Left colon (tissue), 2 donors: ENCODE measurements around the gene CRISPLD2. TPM values are rescaled to one million over a fixed set of nuclear protein-coding genes. Genes with fewer than 3 reads are reported as not detected.

Experiments used
- ATAC-seq: fragments of 200-7000 bp; cut with Tn5 transposase; one replicate; pipeline ENCODE4 v1.9.1; 2020; ENCODE audit warnings: mild to moderate bottlenecking, moderate library complexity
- DNase-seq, 2 donors: peaks; one replicate each; pipeline ENCODE4 v3.0.0-alpha.2; 2020
- intact Hi-C, 2 donors: fragments of 100-400 bp; cut with DNase I in 1 of 2; cut with micrococcal nuclease in 1 of 2; formaldehyde crosslinking; loops; one replicate each; pipeline versions ENCODE4 v1.11.2 to v1.14.0; 2022; cut with DNase I, micrococcal nuclease
- total RNA-seq, 2 donors: library from RNA; stranded (reverse); fragmentation: NEBNext Ultra II Directional; extraction: Animal tissue kit (Norgen Biotek cat#: 25700); gene quantifications; one replicate each; pipeline ENCODE4 v1.2.1, GENCODE V29; 2021
- donor health status: DM: no; HTN: no; CAD: no.
- donor health status: DM: yes; HTN: yes; CAD: no.

The CRISPLD2 gene
- total RNA-seq, 2 donors from 2014 or later = 27.2 to 31.6 TPM

DNA sequence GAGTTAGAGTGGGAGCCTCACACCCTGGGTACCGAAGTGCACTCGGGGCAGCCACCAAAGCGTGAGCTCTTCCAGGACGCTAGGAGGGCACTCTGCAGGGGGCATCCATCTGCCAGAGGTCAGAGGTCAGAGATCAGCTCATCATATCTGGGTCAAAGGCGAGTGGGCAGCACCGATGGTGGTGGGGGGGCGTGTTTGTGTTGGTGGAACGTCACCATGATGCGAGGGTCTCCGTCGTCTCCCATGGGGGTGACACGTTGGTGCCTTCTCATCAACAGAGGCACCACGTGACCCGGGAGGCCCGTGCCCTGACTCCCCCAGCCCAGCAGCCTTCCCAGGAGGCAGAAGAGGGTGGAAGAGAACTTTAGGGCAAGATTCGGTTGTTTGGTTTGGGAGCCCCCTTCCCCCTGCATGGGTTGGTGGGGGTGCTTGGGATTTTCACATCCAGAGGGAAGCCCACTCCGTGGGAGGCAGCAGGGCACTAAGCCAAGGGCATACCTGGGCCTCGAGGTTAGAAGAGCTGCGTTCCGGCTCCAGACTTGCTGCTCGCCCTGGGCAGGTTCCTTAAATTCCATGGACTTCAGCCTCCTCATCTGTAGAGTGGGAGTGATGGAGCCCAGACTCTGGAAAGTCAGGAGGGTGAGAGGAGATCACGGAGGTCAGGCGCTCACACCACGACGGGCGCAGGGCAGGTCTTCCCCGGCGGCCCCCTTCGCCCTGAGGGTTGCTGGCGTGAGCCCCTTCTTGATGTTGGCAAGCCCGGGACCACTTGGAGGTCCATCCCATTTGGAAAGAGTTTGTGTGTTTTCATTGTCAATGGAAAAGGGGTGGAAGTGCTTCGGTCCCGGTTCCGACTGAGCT lies 14.0 kb downstream of the CRISPLD2 start:
- DNase-seq = no peak
- no peak for ATAC-seq
- intact Hi-C loops = no loop called here

DNA sequence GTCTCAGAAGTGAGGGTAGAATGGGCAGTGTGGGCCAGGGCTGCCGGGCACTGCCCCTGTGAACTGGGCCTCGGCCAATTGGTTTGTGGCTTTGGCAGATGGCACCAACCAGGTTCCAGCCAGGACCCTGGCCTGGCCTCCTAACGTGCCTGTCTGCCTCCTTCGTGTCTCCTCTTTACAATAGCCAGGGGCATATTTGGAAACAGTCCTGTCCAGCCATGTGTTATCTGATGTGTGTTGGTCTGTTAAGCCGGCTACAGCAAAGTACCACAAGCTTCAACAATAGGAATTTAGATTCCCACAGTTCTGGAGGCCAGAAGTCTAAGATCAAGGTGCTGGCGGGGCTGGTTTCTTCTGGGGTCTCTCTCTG lies 14.6 kb downstream of the CRISPLD2 start:
- no peak for ATAC-seq
- DNase-seq = no peak
- intact Hi-C loops = no loop called here

DNA sequence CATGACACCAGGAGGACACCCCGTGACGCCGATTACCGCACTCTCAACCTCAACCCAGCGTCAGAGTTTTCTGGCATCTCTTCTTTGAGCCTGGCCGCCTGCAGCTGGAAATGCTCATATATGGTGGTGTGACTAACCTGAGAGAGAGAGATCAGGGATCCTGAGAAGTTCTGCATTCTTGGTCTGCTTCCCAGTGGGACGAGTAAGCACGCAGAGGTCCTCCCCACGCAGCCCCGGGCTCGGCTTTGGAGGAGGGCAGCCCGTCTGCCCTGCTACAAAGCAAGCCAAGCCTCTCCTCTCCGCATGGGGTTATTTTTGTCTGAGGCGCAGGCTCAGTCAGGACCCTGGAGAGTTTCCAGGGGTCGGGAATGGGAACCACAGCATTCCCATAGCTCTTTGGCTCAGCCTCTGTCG lies 16.5 kb downstream of the CRISPLD2 start:
- DNase-seq = peak; percentile 38 to 80
- peak; percentile 45 for ATAC-seq
- intact Hi-C loops = no loop called here

DNA sequence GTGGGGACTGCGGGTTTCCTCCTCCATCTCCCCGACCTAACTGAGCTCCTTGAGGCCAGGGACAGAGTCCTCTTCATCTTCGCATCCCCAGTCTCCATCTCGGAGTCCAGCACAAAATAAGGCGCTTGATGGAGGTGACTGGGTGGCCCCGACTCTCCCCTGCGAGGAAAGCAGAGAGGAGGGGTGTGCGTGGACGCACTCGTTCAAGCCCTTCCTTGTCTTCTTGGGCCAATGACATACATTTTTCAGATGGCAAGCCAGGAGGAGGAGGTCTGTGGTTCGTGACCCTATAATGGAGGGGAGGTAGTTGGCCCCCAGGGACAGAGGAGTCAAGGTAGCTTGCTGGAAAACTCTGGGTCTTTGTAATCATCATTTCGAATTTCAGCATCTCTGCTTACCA lies 17.2 kb downstream of the CRISPLD2 start:
- no peak for ATAC-seq
- no peak for DNase-seq
- intact Hi-C loops = no loop called here

DNA sequence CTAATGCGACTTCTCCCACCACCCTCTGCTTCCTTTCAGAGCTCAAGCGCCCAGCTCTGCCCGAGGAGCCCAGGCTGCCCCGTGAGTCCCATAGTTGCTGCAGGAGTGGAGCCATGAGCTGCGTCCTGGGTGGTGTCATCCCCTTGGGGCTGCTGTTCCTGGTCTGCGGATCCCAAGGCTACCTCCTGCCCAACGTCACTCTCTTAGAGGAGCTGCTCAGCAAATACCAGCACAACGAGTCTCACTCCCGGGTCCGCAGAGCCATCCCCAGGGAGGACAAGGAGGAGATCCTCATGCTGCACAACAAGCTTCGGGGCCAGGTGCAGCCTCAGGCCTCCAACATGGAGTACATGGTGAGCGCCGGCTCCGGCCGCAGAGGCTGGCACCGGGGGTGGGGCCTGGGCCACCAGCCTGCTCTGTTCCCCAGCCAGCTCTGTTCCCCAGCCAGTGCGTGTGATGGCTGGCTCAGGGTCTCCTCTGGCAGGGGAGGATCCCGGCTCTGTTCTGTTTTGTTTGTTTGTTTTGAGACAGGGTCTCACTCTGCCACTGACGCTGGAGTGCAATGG lies 18.7 kb downstream of the CRISPLD2 start:
- intact Hi-C loops = no loop called here
- ATAC-seq = no peak
- no peak for DNase-seq

DNA sequence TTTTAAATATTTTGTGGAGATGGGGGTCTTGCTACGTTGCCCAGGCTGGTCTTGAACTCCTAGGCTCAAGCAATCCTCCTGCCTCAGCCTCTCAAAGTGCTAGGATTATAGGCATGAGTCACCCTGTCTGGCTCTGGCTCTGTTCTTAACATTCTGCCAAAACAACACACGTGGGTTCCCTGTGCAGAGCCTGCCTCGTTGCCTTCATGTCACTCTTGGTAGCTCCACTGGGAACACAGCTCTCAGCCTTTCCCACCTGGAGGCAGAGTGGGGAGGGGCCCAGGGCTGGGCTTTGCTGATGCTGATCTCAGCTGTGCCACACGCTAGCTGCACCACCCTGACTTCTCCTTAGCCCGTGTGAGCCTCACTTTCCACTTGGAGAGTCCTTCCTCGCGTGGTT lies 19.3 kb downstream of the CRISPLD2 start:
- ATAC-seq (no peak), DNase-seq (no peak)
- intact Hi-C loops = no loop called here

DNA sequence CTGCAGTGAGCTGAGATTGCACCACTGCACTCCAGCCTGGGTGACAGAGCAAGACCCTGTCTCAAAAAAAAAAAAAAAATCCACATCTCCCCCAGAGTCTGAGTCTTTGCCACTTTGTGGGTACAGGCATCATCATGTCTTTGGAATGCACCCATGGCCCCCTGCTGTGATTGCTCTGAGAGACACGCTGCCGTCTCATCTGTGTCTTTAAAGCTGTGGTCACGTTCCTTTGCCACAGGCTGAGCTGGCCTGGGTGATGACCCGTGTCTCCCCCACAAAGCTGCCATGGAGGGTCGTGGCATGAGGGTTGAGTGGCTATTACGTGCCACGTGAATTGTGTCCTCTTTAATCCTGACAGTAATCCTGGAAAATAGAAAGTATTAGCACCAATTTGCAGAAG lies 20.2 kb downstream of the CRISPLD2 start:
- ATAC-seq = no peak
- intact Hi-C loops = no loop called here
- no peak for DNase-seq

DNA sequence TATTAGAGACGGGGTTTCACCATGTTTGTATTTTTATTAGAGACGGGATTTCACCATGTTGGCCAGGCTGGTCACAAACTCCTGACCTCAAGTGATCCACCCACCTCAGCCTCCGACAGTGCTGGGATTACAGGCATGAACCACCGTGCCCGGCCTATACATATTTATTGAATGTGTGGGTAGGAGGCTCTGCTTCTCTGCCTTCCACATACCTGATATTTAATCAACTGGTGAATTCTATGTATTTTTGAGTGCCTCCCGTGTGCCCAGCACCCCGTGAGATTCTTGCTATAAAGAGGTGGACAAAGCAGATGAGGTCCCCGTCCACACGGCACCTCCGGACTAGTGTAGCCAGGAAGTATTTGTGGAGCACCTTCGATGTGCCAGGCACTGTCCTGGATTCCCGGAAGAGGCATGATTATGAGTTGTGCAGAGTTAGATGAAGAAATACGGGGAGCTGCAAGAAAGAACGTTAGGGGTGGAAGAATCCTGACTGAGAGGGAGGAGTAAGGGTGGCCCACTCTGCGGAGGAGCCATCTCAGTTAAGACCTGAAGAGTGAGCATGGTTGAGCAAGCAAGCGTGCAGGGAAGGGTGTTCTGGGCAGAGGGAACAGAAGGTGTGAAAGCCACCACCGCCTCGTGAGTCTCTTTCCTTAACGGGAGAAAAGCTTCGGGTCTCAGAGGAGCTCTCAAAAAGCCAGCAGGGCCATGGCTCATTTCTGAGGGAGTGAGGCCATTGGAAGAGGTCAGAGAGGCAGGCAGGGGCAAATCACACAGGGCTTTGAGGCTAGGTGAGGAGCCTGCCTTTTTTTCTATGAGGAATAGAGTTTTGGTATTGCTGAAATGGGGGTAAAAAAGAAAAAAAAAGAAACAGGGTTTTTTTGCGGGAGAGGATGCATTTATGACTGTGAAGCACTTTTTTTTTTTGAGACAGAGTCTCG lies 21.2 kb downstream of the CRISPLD2 start:
- DNase-seq (no peak), ATAC-seq (no peak)
- intact Hi-C loops = no loop called here

DNA sequence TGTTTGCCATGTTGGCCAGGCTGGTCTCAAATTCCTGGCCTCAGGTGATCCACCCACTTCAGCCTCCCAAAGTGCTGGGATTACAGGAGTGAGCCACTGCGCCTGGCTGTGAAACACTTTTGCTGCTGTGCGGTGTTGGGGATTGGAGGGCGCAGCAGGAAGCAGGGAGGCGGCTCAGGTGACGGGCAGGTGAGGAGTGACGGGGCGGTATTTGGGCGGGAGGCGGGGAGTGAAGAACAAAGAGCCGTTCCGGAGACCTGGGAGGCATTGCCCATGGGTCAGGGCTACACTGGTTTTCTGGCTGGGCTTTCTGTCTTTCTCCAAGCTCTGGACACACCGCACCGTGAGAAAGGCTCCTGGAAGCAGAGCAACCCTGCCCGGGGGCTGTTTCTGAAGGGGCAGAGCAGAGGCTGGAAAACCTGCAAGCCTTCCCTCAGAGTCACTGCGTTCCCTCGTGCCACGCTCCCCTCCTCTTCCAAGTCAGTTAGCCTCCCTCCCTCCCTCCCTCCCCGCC lies 22.1 kb downstream of the CRISPLD2 start:
- intact Hi-C loops = no loop called here
- peak; percentile 81 to 87 for DNase-seq

DNA sequence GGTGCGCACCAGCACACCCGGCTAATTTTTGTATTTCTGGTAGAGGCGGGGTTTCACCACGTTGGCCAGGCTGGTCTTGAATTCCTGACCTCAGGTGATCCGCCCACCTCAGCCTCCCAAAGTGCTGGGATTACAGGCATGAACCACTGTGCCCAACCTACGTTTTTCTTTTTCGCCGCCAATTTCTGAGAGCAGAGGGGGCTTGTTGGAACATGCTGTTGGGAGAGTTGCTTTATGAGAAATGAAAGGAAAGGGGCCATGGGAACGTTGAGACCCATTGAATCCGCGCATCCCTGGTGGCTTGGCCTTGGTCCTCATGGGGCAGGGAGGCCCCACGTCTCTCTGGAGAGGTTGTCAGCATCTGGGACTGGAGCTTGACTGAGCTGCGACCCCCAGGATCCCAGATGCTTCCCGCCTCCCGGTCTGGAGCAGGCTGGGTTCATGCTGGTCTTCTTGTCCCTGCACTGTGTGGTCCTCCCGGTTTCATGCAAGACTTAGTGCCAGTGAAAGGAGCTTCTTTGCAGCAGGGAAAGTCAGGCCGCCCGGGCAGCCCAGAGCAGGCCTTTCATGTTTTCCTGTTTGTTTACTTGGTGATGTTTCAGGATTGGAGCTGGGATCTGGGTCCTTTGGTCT lies 22.8 kb downstream of the CRISPLD2 start:
- no peak for ATAC-seq
- no peak for DNase-seq
- intact Hi-C loops = no loop called here

More for the DNA sequence above, 22.1 kb downstream of the CRISPLD2 start:
- ATAC-seq = peak; percentile 94

DNA sequence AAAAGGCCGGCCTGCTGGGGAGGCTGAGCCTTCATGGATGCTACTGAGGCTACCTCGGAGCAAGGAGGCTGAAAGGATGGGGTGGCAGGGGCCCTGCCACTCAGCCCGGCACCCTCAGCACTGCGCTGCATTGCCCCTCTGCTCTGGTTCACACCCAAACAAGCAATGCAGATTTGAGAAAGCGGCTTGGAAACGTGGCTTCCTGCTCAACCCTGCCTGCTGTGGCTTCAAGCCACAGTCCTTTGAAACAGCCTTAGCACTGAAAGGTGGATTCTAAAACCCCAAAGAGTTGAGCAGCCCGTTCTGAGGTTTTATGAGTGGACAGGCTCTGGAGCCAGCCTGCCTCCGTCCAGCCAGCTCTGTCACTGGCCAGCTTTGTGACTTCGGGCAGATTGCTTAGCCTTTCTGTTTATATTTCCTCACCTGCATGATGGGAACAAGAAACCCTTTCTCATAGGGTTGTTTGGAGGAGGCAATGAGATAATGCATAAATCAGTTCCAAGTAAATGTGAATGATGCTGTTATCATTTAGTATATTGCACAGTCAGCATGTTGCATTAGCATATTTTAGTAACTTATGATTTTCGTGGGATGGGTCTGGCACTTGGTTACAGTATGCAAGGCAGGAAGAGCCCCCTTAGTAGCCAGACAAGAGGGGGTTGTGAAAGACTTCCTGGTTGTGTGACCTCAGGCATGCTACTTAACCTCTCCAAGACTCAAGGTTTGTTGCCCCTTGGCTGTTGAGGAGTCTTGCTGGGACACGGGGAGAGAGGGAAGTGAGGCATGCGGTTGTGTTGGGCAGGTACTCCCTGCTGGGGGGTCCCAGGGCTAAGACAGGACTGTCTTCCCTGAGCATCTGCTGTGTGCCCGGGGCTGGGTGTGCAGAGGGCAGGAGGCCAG lies 23.6 kb downstream of the CRISPLD2 start:
- no peak for ATAC-seq
- DNase-seq = no peak
- intact Hi-C loops = no loop called here

DNA sequence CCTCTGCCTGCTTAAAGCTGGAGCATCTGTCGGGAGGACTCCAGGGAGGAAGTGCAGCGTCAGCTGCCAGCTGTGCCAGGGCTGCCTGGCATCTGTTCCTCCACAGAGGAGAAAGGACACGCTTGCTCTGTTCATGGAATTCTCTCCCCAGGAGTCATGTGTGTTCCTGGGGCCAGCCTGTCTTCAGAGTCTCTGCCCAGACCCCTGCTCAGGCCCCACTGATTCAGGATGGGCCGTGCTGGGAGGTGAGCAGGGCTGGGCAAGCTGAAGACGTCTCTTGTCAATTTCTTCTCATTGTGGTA lies 24.2 kb downstream of the CRISPLD2 start:
- intact Hi-C loops = no loop called here
- ATAC-seq (peak; percentile 43), DNase-seq (peak; percentile 65 to 75)

DNA sequence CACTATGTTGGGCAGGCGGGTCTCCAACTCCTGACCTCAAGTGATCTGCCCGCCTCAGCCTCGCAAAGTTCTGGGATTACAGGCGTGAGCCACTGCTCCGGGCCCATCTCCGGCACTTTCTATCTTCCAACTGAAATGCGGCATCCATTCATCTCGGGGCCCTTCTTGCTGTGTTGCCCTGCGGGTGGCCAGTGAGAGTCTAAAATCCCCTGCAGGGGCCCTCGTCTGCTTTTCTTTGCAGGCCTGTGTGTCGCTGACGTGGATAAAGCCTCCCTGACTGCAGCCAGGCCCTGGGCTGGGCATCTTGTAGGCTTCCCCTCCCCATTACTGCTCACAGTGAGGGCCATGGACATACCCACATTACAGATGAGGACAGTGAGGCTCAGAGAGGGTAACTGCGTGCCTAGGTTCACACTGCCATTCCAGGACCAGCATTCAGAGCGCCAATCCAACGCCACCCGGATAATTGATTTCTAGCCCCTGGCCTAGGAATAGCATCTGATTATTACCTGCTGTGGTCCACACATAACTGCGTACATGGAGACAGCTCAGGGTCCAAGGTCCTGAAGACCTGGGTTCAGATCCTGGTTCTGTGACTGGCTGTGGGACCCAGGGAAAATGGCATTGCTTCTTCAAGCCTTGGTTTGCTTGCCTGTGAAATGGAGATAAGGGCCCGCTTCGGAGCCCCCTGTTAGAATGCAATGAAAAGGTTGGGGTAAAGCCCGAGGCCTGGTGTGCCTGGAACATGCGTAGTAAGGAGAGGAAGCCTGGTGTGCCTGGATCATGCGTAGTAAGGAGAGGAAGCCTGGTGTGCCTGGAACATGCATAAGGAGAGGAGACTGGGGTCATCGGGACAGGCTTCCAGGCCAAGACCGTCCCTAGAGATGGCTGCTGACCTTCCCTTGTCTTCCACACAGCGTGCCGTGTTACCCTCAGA lies 25.0 kb downstream of the CRISPLD2 start:
- ATAC-seq = no peak
- intact Hi-C loops = no loop called here
- no peak for DNase-seq

DNA sequence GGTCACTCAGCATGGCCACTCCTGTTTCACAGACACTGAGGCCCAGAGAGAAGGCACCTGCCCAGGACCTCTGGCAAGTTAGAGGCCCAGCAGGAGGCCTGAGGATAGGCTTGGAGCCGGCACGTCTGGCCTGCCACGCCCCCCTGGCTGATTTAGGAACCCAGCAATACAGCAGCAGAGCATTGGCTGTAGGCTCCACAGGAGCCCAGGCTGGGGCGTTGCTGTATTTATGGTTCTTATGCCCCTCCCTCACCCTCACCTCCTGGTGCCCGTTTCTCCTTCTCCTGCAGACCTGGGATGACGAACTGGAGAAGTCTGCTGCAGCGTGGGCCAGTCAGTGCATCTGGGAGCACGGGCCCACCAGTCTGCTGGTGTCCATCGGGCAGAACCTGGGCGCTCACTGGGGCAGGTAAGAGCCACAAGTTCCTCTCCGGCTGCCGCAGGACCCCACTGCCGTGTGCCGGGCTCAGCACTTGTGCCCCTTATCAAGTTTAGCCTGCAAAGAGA lies 25.8 kb downstream of the CRISPLD2 start:
- peak; percentile 58 for ATAC-seq
- intact Hi-C loops = no loop called here
- peak in 1 of 2 donors; percentile 61 for DNase-seq

DNA sequence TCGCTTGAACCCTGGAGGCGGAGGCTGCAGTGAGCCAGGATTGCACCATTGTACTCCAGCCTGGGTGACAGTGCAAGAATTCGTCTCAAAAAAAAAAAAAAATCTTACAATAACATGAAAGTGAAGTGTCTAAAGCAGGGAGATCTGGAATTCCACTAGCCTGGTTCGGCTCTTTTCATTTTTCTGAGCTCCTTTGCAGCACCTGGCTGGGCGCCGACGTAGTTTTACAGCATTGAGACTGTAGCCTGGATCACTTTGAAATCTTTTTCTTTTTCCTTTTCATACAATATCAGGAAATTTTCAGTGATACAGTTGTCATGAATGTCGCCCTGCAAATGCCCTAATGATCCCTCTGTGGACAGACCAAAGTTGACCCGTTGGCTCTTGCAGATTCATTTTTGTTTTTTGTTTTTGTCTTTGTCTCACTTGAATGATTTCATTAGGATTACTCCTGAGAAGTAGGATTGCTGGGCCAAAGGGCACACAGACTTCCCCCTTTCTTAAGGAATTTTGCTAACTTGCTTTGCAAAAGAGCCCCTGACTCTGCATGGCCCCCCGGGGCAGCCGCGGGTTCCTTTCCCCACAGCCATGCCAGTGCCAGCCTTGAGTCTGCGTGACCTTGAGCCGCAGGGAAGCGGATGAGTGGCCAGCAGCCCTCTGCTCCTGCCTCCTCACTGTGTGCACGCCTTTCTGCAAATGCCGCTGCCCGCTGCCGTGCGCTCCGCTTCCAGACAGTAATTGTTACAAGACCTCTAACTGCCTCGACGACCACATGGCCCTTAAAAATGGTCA lies 28.0 kb downstream of the CRISPLD2 start:
- intact Hi-C loops = no loop called here
- no peak for DNase-seq

DNA sequence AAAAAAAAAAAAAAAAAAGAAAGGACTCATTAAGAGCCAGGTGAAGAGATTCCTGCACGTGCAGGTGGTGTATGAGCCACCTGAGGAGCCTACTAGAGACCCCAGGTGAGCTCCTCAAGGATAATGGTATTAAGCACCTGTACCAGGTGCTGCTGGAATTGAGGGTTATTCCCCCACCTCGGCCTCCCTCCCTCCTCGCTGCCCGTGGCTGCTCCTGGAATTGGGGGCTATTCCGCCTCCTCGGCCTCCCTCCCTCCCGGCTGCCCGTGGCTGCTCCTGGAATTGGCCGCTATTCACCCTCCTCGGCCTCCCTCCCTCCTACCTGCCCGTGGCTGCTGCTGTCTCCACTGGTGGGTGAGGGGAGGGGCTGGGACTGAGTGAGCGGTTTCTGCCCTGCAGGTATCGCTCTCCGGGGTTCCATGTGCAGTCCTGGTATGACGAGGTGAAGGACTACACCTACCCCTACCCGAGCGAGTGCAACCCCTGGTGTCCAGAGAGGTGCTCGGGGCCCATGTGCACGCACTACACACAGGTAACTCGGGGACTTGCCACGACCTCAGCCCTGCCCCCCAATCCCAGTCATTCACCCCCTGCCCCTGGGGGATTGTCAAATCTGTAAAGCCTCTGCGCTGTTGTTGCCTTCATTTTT lies 29.3 kb downstream of the CRISPLD2 start:
- DNase-seq = no peak
- ATAC-seq = no peak
- intact Hi-C loops = no loop called here

More for the DNA sequence above, 28.0 kb downstream of the CRISPLD2 start:
- no peak for ATAC-seq
